K562 (cell line): ENCODE results near the gene ERC2. TPM values are rescaled to one million over a fixed set of nuclear protein-coding genes. Genes with fewer than 3 reads are reported as not detected.

Source experiments
- ATAC-seq: fragments of 200-7000 bp; cut with Tn5 transposase; 3 replicates; pipeline ENCODE4 v1.9.1; 2020; ENCODE audit warnings: moderate library complexity
- BruUV-seq: library from RNA; stranded (reverse); fragments of 400-500 nt; replicated peaks from 2 replicates; lab custom pipeline; 2021; lab: Mats Ljungman, UMichigan
- CTCF ChIA-PET: fragments of 300-600 bp; formaldehyde crosslinking; extraction: SDS; loops from one replicate; lab custom pipeline; 2021; ENCODE audit warnings: low intra/inter-chr PET ratio; lab: Yijun Ruan, JAX
- POLR2A ChIA-PET: fragments of 300-600, 350-650 bp; sonication (Branson Sonifier 250); formaldehyde crosslinking; extraction: SDS; loops from one replicate; lab custom pipeline; 2021; ENCODE audit warnings: antibody characterized with exemption, inconsistent platforms; lab: Yijun Ruan, JAX
- DNase-seq, 4 experiments: peaks; one replicate each; pipeline versions ENCODE4 v3.0.0 to v3.0.0-alpha.2; 2011 to 2018; ENCODE audit warnings: low spot score in 3 of 4, mixed read lengths in 3 of 4; ENCODE audit errors: extremely low read depth in 1 of 4
- FAIRE-seq: peaks from 2 replicates; lab custom pipeline; 2011; peaks lifted over from hg19 to GRCh38; lab: Jason Lieb, UNC
- H2AFZ ChIP-seq: 2 replicates; pipeline ENCODE4 v1.6.0; 2011; ENCODE audit warnings: low read depth, low read length, control low read depth, inconsistent platforms
- H3K27ac ChIP-seq: fragments of 200-600 bp; 3 replicates; pipeline ENCODE4 v1.8.0; 2011; ENCODE audit warnings: low read depth, mild to moderate bottlenecking, control low read depth, inconsistent platforms, low read length, moderate library complexity, mixed read lengths; ENCODE audit errors: extremely low read depth
- H3K27me3 ChIP-seq, 2 experiments: fragments of 300-600 bp in 1 of 2; 2 replicates in 1 of 2; 3 replicates in 1 of 2; pipeline versions ENCODE4 v1.6.0 to v1.8.0; 2011; ENCODE audit warnings: inconsistent platforms in 2 of 2, low read length in 2 of 2, mild to moderate bottlenecking in 1 of 2, mixed read lengths in 1 of 2, moderate library complexity in 1 of 2; ENCODE audit not compliant: control insufficient read depth in 2 of 2, insufficient read depth in 2 of 2
- H3K36me3 ChIP-seq: fragments of 300-600 bp; 3 replicates; pipeline ENCODE4 v1.8.0; 2011; ENCODE audit warnings: mild to moderate bottlenecking, low read length, inconsistent platforms; ENCODE audit not compliant: control insufficient read depth, insufficient read depth
- H3K4me1 ChIP-seq, 2 experiments: fragments of 200-600 bp in 1 of 2; replicated peaks in 1 of 2; 2 replicates in 1 of 2; 3 replicates in 1 of 2; pipeline versions ENCODE4 v1.5.1 to v1.8.0; 2011; ENCODE audit warnings: inconsistent platforms in 2 of 2, low read length in 2 of 2, mild to moderate bottlenecking in 1 of 2, mixed read lengths in 1 of 2, moderate library complexity in 1 of 2; ENCODE audit not compliant: control insufficient read depth in 2 of 2, insufficient read depth in 2 of 2
- H3K4me2 ChIP-seq: 2 replicates; pipeline ENCODE4 v1.6.1; 2011; ENCODE audit warnings: low read length, control low read depth, inconsistent platforms, mixed read lengths; ENCODE audit not compliant: insufficient read depth
- H3K4me3 ChIP-seq: fragments of 200-600 bp; sonication (generic), shearing (Covaris generic); 2 replicates; pipeline ENCODE4 v1.5.1; 2016; ENCODE audit warnings: control low read depth, inconsistent platforms
- H3K79me2 ChIP-seq: fragments of 200-600 bp; 3 replicates; pipeline ENCODE4 v1.8.0; 2011; ENCODE audit warnings: low read length, inconsistent platforms; ENCODE audit not compliant: control insufficient read depth, insufficient read depth
- H3K9ac ChIP-seq, 2 experiments: 2 replicates each; pipeline versions ENCODE4 v1.6.0 to v1.6.1; 2011; ENCODE audit warnings: low read depth in 2 of 2, low read length in 2 of 2, control low read depth in 1 of 2, inconsistent platforms in 1 of 2, mild to moderate bottlenecking in 1 of 2, mixed read lengths in 1 of 2; ENCODE audit not compliant: insufficient read depth in 1 of 2
- H3K9me1 ChIP-seq: one replicate; pipeline ENCODE4 v1.6.0; 2011; ENCODE audit warnings: inconsistent platforms, mild to moderate bottlenecking, low read length, moderate library complexity; ENCODE audit not compliant: control insufficient read depth, insufficient read depth
- H3K9me3 ChIP-seq: replicated peaks from 2 replicates; pipeline ENCODE4 v1.5.1; 2011; ENCODE audit warnings: low read depth, low read length, inconsistent platforms; ENCODE audit not compliant: control insufficient read depth, insufficient read depth
- H4K20me1 ChIP-seq: replicated peaks from 2 replicates; pipeline ENCODE4 v1.6.1; 2011; ENCODE audit warnings: low read length, inconsistent platforms, mixed read lengths; ENCODE audit not compliant: control insufficient read depth, insufficient read depth
- BCL6 ChIP-seq: fragments of 250-450 bp; sonication (Bioruptor Pico); IDR thresholded peaks from 2 replicates; pipeline ENCODE4 v1.4.0; 2020
- ETS2 ChIP-seq: IDR thresholded peaks from 2 replicates; pipeline ENCODE4 v1.6.1; 2016; ENCODE audit warnings: borderline replicate concordance, missing genetic modification characterization, mild to moderate bottlenecking, moderate library complexity, missing compliant biosample characterization; ENCODE audit not compliant: poor library complexity, severe bottlenecking
- FOXM1 ChIP-seq, 2 experiments: fragments of 450-650 bp in 1 of 2; sonication (generic) in 1 of 2; formaldehyde crosslinking in 1 of 2; IDR thresholded peaks; 2 replicates each; pipeline versions ENCODE4 v1.6.1 to v1.9.0; 2017 to 2022; ENCODE audit warnings: low read depth in 2 of 2, mild to moderate bottlenecking in 2 of 2, missing genetic modification reagents in 1 of 2, moderate library complexity in 1 of 2
- HNRNPUL1 ChIP-seq: fragments of 200-400 bp; formaldehyde crosslinking; IDR thresholded peaks from 2 replicates; pipeline ENCODE4 v1.6.1; 2017; ENCODE audit warnings: low read length
- L3MBTL2 ChIP-seq: fragments of 450-650 bp; IDR thresholded peaks from 2 replicates; pipeline ENCODE4 v1.6.1; 2016; ENCODE audit warnings: mild to moderate bottlenecking, moderate library complexity
- MYNN ChIP-seq, 2 experiments: sonication (generic); formaldehyde crosslinking in 1 of 2; IDR thresholded peaks; 2 replicates each; pipeline versions ENCODE4 v1.5.0 to v1.6.1; 2016 to 2020; ENCODE audit warnings: antibody characterized with exemption in 1 of 2, missing genetic modification reagents in 1 of 2
- POLR3A ChIP-seq: IDR thresholded peaks from 2 replicates; pipeline ENCODE4 v1.6.1; 2011; ENCODE audit warnings: borderline replicate concordance, mild to moderate bottlenecking, moderate library complexity; ENCODE audit not compliant: insufficient read length, insufficient read depth; ENCODE audit errors: extremely low read depth
- SMAD3 ChIP-seq: fragments of 450-650 bp; formaldehyde crosslinking; conservative IDR thresholded peaks from 2 replicates; pipeline ENCODE4 v1.4.0; 2020; ENCODE audit warnings: mild to moderate bottlenecking
- SREBF1 ChIP-seq: fragments of 150-350 bp; IDR thresholded peaks from 2 replicates; pipeline ENCODE4 v1.6.1; 2014; ENCODE audit warnings: antibody characterized with exemption, low read depth, low read length, borderline replicate concordance
- ZNF146 ChIP-seq: IDR thresholded peaks from one replicate; pipeline ENCODE4 v1.6.1; 2018; ENCODE audit warnings: missing compliant biosample characterization; ENCODE audit not compliant: unreplicated experiment
- ZNF174 ChIP-seq: fragments of 250-450 bp; sonication (Bioruptor Pico); IDR thresholded peaks from 2 replicates; pipeline ENCODE4 v1.4.0; 2020; ENCODE audit warnings: mild to moderate bottlenecking
- ZSCAN29 ChIP-seq: fragments of 450-650 bp; IDR thresholded peaks from 2 replicates; pipeline ENCODE4 v1.6.1; 2017
- WGBS: fragments of 100-300 bp; shearing (Covaris generic); methylation state at CpG from one replicate; pipeline ENCODE4 v1.1.6; 2016; ENCODE audit warnings: low coverage, mixed read lengths; ENCODE audit not compliant: insufficient coverage; ENCODE audit errors: missing lambda C conversion rate; 5-methylcytosine and 5-hydroxymethylcytosine counted together
- in situ Hi-C: fragments of 300-500 bp; cut with MboI; formaldehyde crosslinking; loops from 4 replicates; pipeline ENCODE4 v1.15.0; 2018; ENCODE audit warnings: inconsistent platforms, mixed read lengths
- intact Hi-C: fragments of 100-400 bp; cut with micrococcal nuclease; formaldehyde crosslinking; loops from 2 replicates; pipeline ENCODE4 v1.14.2; 2022
- polyA plus RNA-seq, 8 experiments: library from polyadenylated mRNA; depleted of rRNA in 4 of 8; stranded (reverse) in 5 of 8; unstranded in 3 of 8; fragments of >200 nt; fragmentation: Nextera tagmentation in 2 of 8; fragmentation: Illumina TruSeq in 1 of 8; extraction: Ambion mirVana in 2 of 8; extraction: Trizol in 1 of 8; gene quantifications; 2 replicates each; pipeline versions ENCODE4 v1.2.1 to v1.2.3, GENCODE V29; 2011 to 2014; ENCODE audit warnings: inconsistent platforms in 1 of 8, missing spikeins in 1 of 8
- total RNA-seq, 7 experiments: library from RNA; depleted of rRNA in 6 of 7; stranded (reverse); fragments of >200 nt in 6 of 7; fragmentation: Illumina TruSeq in 2 of 7; extraction: Trizol in 2 of 7; gene quantifications; 2 replicates each; pipeline versions ENCODE4 v1.2.1 to v1.2.3, GENCODE V29; 2011 to 2021; ENCODE audit warnings: low replicate concordance in 1 of 7
- TF ChIP-seq, protein P1 (sequence below): sonication (generic); formaldehyde crosslinking; IDR thresholded peaks from 2 replicates; pipeline ENCODE4 v1.8.1; 2023; ENCODE audit warnings: mild to moderate bottlenecking, missing genetic modification reagents
- TF ChIP-seq, protein P2 (sequence below), 2 experiments: fragments of 450-650 bp; IDR thresholded peaks; 2 replicates each; pipeline ENCODE4 v1.6.1; 2018; ENCODE audit warnings: mild to moderate bottlenecking in 2 of 2, low read depth in 1 of 2; ENCODE audit not compliant: partially characterized antibody in 2 of 2
- TF ChIP-seq, protein P3 (sequence below): sonication (generic); formaldehyde crosslinking; IDR thresholded peaks from 2 replicates; pipeline ENCODE4 v1.8.0; 2022; ENCODE audit warnings: missing genetic modification reagents, mild to moderate bottlenecking, moderate library complexity, borderline replicate concordance

The ERC2 gene
- total and polyA plus RNA-seq, 9 of the 15 experiments (the other 6 are each of a cell fraction or from before 2014, with no cell fraction given) = 0.04 to 0.18 (median 0.07) TPM; not detected in 2

DNA sequence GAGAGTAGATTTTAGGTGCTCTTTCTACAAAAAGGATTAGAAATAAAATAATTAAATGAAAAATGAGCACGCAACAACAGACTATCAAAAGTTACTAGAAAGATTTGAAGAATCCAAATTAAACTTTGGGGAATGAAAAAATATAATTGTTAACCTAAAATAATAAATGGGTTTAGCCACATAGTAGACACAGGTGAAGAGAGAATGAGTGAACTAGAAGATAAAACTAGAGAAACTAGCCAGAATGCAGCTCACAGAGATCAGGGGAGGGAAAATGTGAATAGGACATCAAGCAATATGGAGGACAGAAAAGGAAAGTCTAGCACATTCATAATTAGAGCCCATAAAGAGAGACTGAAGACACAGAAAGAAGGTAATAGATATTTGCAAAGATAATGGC is 670.5 kb downstream of the ERC2 start (continued):
- TF ChIP-seq, protein P1, sequence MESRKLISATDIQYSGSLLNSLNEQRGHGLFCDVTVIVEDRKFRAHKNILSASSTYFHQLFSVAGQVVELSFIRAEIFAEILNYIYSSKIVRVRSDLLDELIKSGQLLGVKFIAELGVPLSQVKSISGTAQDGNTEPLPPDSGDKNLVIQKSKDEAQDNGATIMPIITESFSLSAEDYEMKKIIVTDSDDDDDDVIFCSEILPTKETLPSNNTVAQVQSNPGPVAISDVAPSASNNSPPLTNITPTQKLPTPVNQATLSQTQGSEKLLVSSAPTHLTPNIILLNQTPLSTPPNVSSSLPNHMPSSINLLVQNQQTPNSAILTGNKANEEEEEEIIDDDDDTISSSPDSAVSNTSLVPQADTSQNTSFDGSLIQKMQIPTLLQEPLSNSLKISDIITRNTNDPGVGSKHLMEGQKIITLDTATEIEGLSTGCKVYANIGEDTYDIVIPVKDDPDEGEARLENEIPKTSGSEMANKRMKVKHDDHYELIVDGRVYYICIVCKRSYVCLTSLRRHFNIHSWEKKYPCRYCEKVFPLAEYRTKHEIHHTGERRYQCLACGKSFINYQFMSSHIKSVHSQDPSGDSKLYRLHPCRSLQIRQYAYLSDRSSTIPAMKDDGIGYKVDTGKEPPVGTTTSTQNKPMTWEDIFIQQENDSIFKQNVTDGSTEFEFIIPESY (CRISPR knock-in tag) = no peak
- TF ChIP-seq L3MBTL2 = no peak
- TF ChIP-seq, protein P2, sequence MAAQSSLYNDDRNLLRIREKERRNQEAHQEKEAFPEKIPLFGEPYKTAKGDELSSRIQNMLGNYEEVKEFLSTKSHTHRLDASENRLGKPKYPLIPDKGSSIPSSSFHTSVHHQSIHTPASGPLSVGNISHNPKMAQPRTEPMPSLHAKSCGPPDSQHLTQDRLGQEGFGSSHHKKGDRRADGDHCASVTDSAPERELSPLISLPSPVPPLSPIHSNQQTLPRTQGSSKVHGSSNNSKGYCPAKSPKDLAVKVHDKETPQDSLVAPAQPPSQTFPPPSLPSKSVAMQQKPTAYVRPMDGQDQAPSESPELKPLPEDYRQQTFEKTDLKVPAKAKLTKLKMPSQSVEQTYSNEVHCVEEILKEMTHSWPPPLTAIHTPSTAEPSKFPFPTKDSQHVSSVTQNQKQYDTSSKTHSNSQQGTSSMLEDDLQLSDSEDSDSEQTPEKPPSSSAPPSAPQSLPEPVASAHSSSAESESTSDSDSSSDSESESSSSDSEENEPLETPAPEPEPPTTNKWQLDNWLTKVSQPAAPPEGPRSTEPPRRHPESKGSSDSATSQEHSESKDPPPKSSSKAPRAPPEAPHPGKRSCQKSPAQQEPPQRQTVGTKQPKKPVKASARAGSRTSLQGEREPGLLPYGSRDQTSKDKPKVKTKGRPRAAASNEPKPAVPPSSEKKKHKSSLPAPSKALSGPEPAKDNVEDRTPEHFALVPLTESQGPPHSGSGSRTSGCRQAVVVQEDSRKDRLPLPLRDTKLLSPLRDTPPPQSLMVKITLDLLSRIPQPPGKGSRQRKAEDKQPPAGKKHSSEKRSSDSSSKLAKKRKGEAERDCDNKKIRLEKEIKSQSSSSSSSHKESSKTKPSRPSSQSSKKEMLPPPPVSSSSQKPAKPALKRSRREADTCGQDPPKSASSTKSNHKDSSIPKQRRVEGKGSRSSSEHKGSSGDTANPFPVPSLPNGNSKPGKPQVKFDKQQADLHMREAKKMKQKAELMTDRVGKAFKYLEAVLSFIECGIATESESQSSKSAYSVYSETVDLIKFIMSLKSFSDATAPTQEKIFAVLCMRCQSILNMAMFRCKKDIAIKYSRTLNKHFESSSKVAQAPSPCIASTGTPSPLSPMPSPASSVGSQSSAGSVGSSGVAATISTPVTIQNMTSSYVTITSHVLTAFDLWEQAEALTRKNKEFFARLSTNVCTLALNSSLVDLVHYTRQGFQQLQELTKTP (IDR thresholded peaks at IDR 0.05; ENCODE audit: low read depth in 1 of 2, partially characterized antibody in 2 of 2) = no peak

DNA sequence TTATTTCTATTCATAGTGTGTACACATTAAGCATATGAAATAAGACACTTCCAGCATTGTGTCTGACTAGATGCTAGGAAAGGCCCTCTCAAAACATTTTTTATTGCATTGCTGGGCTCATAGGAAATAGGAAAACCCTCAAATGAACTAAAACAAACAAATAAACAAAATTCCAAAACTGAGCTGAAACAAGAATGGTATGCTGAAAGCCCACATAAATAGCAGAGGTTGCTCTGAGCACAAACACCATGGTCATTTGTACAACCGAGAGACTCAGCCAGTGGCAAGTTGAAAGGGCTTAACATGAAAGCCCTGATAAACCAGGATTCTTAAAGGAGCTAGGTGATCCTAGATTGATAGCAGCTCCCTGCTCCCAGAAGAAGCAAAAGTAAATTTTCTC is 671.2 kb downstream of the ERC2 start:
- no peak overlapping the region for H3K4me3 ChIP-seq
- no peak for ATAC-seq
- no peak overlapping the region for H3K27ac ChIP-seq
- H2AFZ ChIP-seq = no peak overlapping the region
- H3K9me3 ChIP-seq = no peaks in the 10 kb centered on the region
- no peaks in the 10 kb centered on the region for H4K20me1 ChIP-seq
- H3K4me2 ChIP-seq = no peak overlapping the region
- intact Hi-C loops (no loop called here), in situ Hi-C loops (no loop called here)
- 0% methylated on average over 1 of the region's 1 CpG for WGBS
- POLR2A ChIA-PET = no interaction called here
- DNase-seq = no peak
- no peak overlapping the region for H3K9ac ChIP-seq
- no peaks in the 10 kb centered on the region for H3K27me3 ChIP-seq
- no peak for TF ChIP-seq ZNF174 (CRISPR knock-in tag)
- TF ChIP-seq ZSCAN29 = no peak
- no peak for TF ChIP-seq SMAD3 (CRISPR knock-in tag)
- no peak for TF ChIP-seq SREBF1
- TF ChIP-seq MYNN (IDR thresholded peaks at IDR 0.05) = no peak
- TF ChIP-seq MYNN (CRISPR knock-in tag; IDR thresholded peaks at IDR 0.05) = no peak
- no peak for TF ChIP-seq ZNF146 (CRISPR knock-in tag)
- TF ChIP-seq, protein P3, sequence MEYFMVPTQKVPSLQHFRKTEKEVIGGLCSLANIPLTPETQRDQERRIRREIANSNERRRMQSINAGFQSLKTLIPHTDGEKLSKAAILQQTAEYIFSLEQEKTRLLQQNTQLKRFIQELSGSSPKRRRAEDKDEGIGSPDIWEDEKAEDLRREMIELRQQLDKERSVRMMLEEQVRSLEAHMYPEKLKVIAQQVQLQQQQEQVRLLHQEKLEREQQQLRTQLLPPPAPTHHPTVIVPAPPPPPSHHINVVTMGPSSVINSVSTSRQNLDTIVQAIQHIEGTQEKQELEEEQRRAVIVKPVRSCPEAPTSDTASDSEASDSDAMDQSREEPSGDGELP (CRISPR knock-in tag) = no peak
- TF ChIP-seq BCL6 = no peak
- no peak for TF ChIP-seq HNRNPUL1
- no peak for TF ChIP-seq FOXM1 (IDR thresholded peaks at IDR 0.05; ENCODE audit: low read depth)
- TF ChIP-seq FOXM1 (CRISPR knock-in tag; IDR thresholded peaks at IDR 0.05; ENCODE audit: low read depth) = no peak
- no peak for TF ChIP-seq ETS2 (tag)
- no peak for TF ChIP-seq POLR3A
- no TSS peak for BruUV-seq
- CTCF ChIA-PET = no interaction called here
- FAIRE-seq = no peak
- H3K4me1 ChIP-seq = no peaks in the 10 kb centered on the region
- no peaks in the 10 kb centered on the region for H3K36me3 ChIP-seq
- no peaks in the 10 kb centered on the region for H3K9me1 ChIP-seq
- H3K79me2 ChIP-seq = no peaks in the 10 kb centered on the region
